Naive thymus-derived CD4-positive, alpha-beta T cell (primary cell): ENCODE results near the gene CDH13. TPM values are rescaled to one million over a fixed set of nuclear protein-coding genes. Genes with fewer than 3 reads are reported as not detected.

ENCODE experiments used
- ATAC-seq: fragments of 150-1000 bp; cut with Tn5 transposase; 2 replicates; pipeline ENCODE4 v1.10.0; 2021; ENCODE audit warnings: mild to moderate bottlenecking, moderate library complexity
- CTCF ChIA-PET: fragments of 350-600 bp; sonication (Branson Sonifier 250); formaldehyde crosslinking; loops from one replicate; lab custom pipeline; 2021; ENCODE audit warnings: antibody characterized with exemption; lab: Charles Lee
- POLR2A ChIA-PET: fragments of 350-600 bp; sonication (Branson Sonifier 250); formaldehyde crosslinking; loops from one replicate; lab custom pipeline; 2021; ENCODE audit warnings: antibody characterized with exemption, inconsistent platforms; lab: Charles Lee
- DNase-seq, 9 donors: peaks; one replicate each; pipeline versions ENCODE4 v3.0.0 to v3.0.0-alpha.2; 2020 to 2022; ENCODE audit warnings: mixed read lengths in 1 of 9
- H3K27ac ChIP-seq: one replicate; pipeline ENCODE4 v1.7.0; 2013; ENCODE audit warnings: mild to moderate bottlenecking, low read depth, low read length, moderate library complexity
- H3K27me3 ChIP-seq, 2 donors: one replicate each; pipeline ENCODE4 v1.7.0; 2013; ENCODE audit warnings: low read length in 2 of 2, mild to moderate bottlenecking in 2 of 2, moderate library complexity in 2 of 2; ENCODE audit not compliant: control insufficient read depth in 2 of 2, insufficient read depth in 2 of 2
- H3K36me3 ChIP-seq, 3 experiments: 1 replicate in 2 of 3; 2 replicates in 1 of 3; pipeline ENCODE4 v1.7.0; 2013; ENCODE audit warnings: low read length in 3 of 3, mild to moderate bottlenecking in 3 of 3, moderate library complexity in 1 of 3; ENCODE audit not compliant: insufficient read depth in 3 of 3, control insufficient read depth in 2 of 3
- H3K4me1 ChIP-seq, 2 donors: one replicate each; pipeline ENCODE4 v1.7.0; 2013; ENCODE audit warnings: low read length in 2 of 2, mild to moderate bottlenecking in 2 of 2, moderate library complexity in 1 of 2; ENCODE audit not compliant: control insufficient read depth in 2 of 2, insufficient read depth in 2 of 2
- H3K4me3 ChIP-seq: 2 replicates; pipeline ENCODE4 v1.7.0; 2013; ENCODE audit warnings: mild to moderate bottlenecking, low read length
- H3K9me3 ChIP-seq, 3 experiments: 1 replicate in 2 of 3; 2 replicates in 1 of 3; pipeline ENCODE4 v1.7.0; 2013; ENCODE audit warnings: low read length in 3 of 3; ENCODE audit not compliant: control insufficient read depth in 2 of 3
- H3K27ac Mint-ChIP-seq, 9 donors: one replicate each; pipeline ENCODE4 v1.8.0; 2020 to 2022; ENCODE audit warnings: mixed read lengths in 9 of 9, mild to moderate bottlenecking in 8 of 9, moderate library complexity in 5 of 9, inconsistent platforms in 2 of 9
- H3K27me3 Mint-ChIP-seq, 5 donors: one replicate each; pipeline ENCODE4 v1.8.0; 2021 to 2022; ENCODE audit warnings: mixed read lengths in 5 of 5, mild to moderate bottlenecking in 1 of 5
- H3K36me3 Mint-ChIP-seq, 5 donors: one replicate each; pipeline ENCODE4 v1.8.0; 2020 to 2022; ENCODE audit warnings: mixed read lengths in 5 of 5, mild to moderate bottlenecking in 3 of 5, inconsistent platforms in 1 of 5
- H3K4me1 Mint-ChIP-seq, 7 donors: one replicate each; pipeline ENCODE4 v1.8.0; 2020 to 2022; ENCODE audit warnings: mixed read lengths in 7 of 7, mild to moderate bottlenecking in 3 of 7, inconsistent platforms in 1 of 7
- H3K4me3 Mint-ChIP-seq, 10 donors: one replicate each; pipeline ENCODE4 v1.8.0; 2020 to 2022; ENCODE audit warnings: mild to moderate bottlenecking in 10 of 10, mixed read lengths in 10 of 10, moderate library complexity in 6 of 10, inconsistent platforms in 2 of 10
- H3K9me3 Mint-ChIP-seq, 11 donors: one replicate each; pipeline ENCODE4 v1.8.0; 2020 to 2022; ENCODE audit warnings: mixed read lengths in 11 of 11, mild to moderate bottlenecking in 4 of 11, inconsistent platforms in 1 of 11, moderate library complexity in 1 of 11
- intact Hi-C, 2 donors: fragments of 100-400 bp; cut with micrococcal nuclease; formaldehyde crosslinking; loops; one replicate each; pipeline ENCODE4 v1.15.1; 2023
- polyA plus RNA-seq, 2 donors: library from polyadenylated mRNA; unstranded; fragments of 300-500 nt; fragmentation: Illumina TruSeq; gene quantifications; one replicate each; pipeline ENCODE4 v1.2.3, GENCODE V29; 2021
- total RNA-seq, 6 experiments: library from RNA in 5 of 6; stranded (reverse) in 5 of 6; gene quantifications; 1 replicate in 5 of 6; 2 replicates in 1 of 6; pipeline ENCODE4 v1.2.3 and lab custom pipeline; 2021 to 2026

Gene CDH13
- total and polyA plus RNA-seq, 7 experiments from 2014 or later, result not detected

DNA sequence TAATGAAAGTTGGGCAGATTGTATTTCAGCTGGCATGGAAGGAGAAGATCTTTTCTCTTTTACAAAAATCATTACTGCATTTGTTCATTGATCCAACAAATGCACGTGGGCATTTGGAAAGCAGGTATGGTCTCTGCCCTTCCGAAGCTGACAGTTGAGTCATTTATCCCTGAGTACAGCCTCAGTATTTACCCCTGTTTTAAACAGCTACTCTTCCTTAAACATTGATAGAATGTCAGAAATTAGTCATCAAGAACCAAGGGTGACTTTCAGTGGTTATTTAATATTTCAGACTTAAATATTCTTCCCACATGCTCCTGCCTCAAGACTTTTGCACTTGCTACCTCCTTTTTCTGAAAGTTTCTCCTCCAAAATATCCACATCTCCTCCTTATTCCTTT is 954.3 kb downstream of the CDH13 start:
- H3K4me1 Mint-ChIP-seq, result no peaks in the 10 kb centered on the region
- no peak for DNase-seq
- H3K27me3 Mint-ChIP-seq, result peaks cover 0 to 16% (median 6%) of the 10 kb centered on the region in 5 donors
- H3K27me3 ChIP-seq, result no peaks in the 10 kb centered on the region
- H3K27ac ChIP-seq, result no peak overlapping the region
- H3K36me3 Mint-ChIP-seq, result no peaks in the 10 kb centered on the region
- H3K4me1 ChIP-seq, result no peaks in the 10 kb centered on the region
- H3K4me3 Mint-ChIP-seq, result no peak overlapping the region
- no peaks in the 10 kb centered on the region for H3K36me3 ChIP-seq
- H3K9me3 Mint-ChIP-seq, result peaks cover 0 to 8% (median 3%) of the 10 kb centered on the region in 11 donors
- no peaks in the 10 kb centered on the region for H3K9me3 ChIP-seq
- ATAC-seq, result no peak
- ChIA-PET POLR2A (no interaction called here), CTCF (no interaction called here)
- H3K27ac Mint-ChIP-seq, result no peak overlapping the region
- H3K4me3 ChIP-seq, result no peak overlapping the region
- intact Hi-C loops, result no loop called here

DNA sequence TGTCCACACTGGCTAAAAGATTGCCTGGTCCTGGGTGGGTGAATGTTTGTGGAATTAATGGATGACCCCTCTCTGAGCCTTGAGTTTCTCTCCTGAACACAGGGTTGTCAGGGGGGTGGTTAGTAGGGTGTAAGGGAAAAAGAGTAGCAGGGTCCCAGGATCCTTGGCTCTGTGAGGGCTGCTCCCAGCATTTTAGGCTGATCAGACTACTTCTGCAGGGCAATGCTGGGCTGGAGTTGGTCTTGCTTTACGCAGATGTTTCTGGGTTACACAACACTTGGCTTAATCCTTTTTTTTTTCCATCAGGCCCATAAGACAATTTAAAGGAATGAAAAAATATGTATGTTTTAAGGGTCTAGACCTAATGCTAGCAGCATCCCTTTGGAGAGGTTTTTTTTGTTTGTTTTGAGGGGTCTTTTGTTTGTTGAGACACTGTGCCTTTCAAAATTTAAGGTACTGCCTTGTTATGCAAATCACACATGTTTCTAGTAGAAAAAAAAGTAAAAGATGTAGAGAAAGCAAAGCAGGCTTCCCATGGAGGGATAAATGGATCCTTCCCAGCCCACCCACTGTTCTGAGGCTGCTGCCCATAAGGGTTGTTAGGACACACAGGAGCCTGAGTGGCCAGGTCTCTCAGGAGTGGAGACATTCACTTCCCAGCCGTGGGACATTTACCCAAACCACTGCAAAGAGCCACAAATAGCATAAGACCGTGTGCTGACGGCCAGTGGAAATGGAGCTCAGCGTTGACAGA is 955.4 kb downstream of the CDH13 start:
- Histone ChIP-seq H3K36me3 (no peaks in the 10 kb centered on the region), H3K27me3 (no peaks in the 10 kb centered on the region), H3K4me1 (no peaks in the 10 kb centered on the region), H3K4me3 (no peak overlapping the region), H3K9me3 (no peaks in the 10 kb centered on the region), H3K27ac (no peak overlapping the region)
- ChIA-PET CTCF (no interaction called here), POLR2A (no interaction called here)
- DNase-seq (no peak), ATAC-seq (no peak)
- intact Hi-C loops, result no loop called here
- Mint-ChIP-seq H3K27me3 (peaks cover 0 to 18% (median 6%) of the 10 kb centered on the region in 5 donors), H3K27ac (no peak overlapping the region), H3K9me3 (peaks cover 0 to 5% (median 0%) of the 10 kb centered on the region in 11 donors), H3K4me1 (no peaks in the 10 kb centered on the region), H3K4me3 (no peak overlapping the region), H3K36me3 (no peaks in the 10 kb centered on the region)

DNA sequence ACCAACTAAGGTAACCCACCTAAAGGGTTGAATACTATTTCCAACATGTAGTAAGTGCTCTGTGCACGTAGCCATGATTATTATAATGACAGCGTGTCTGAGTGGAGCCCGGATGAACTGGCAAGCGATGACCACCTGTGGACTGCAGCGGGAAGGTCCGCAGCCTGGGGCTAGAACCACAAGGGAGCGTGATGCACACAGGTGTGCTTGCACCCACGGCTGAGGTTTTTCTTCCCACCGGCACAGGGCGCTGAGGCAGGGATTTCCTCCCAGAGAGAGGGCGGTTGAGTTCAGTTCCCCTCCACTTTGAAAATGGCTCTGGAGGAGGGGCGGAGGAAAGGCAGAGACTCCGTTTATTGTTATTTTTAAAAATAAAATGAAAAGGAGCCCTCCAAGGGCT is 959.3 kb downstream of the CDH13 start:
- no peak overlapping the region for H3K27ac Mint-ChIP-seq
- Histone ChIP-seq H3K36me3 (no peaks in the 10 kb centered on the region), H3K4me3 (no peak overlapping the region), H3K9me3 (no peaks in the 10 kb centered on the region), H3K27me3 (no peaks in the 10 kb centered on the region), H3K4me1 (no peaks in the 10 kb centered on the region), H3K27ac (no peak overlapping the region)
- ChIA-PET POLR2A (no interaction called here), CTCF (no interaction called here)
- no peaks in the 10 kb centered on the region for H3K4me1 Mint-ChIP-seq
- H3K4me3 Mint-ChIP-seq, result no peak overlapping the region
- DNase-seq, result no peak
- H3K36me3 Mint-ChIP-seq, result no peaks in the 10 kb centered on the region
- ATAC-seq, result no peak
- intact Hi-C loops, result no loop called here
- H3K27me3 Mint-ChIP-seq, result peaks cover 0 to 12% (median 0%) of the 10 kb centered on the region in 5 donors
- H3K9me3 Mint-ChIP-seq, result peaks cover 0 to 5% (median 0%) of the 10 kb centered on the region in 11 donors

DNA sequence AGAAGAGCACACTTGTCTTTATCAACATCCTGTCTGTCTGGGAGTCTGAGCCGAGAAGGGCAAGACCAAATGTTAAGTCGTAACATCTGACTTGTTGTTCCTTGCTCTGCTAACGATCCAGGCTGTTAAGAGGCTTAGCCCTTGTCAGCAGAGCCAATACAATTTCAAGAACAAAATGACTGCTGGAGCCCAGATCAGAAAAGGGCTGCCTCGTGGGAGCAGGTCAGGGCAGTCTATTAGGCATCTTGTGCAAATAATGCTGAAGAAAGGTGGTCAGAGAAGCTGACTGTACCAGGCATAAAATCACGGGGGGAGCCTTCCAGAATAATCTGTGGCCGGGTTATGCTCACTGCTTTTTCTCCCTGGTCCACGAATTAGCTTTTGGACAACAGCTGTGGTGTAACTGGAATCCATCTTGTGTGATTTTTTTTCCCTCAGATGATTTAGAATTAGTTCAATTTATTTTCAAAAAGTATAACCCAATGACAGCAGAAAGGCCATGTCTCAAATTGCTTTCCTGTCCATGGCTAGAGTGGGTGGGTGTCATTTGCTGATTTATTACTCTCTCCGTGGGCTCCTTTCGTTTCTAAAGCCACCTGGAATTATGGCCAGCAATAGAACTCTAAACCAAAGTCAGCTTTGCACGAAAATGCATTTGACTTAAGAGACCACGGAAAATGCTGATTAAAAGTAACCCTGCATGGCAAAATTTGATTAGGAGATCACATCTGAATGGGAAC is 959.9 kb downstream of the CDH13 start:
- POLR2A ChIA-PET, result no interaction called here
- no peak for ATAC-seq
- no peaks in the 10 kb centered on the region for H3K36me3 Mint-ChIP-seq

DNA sequence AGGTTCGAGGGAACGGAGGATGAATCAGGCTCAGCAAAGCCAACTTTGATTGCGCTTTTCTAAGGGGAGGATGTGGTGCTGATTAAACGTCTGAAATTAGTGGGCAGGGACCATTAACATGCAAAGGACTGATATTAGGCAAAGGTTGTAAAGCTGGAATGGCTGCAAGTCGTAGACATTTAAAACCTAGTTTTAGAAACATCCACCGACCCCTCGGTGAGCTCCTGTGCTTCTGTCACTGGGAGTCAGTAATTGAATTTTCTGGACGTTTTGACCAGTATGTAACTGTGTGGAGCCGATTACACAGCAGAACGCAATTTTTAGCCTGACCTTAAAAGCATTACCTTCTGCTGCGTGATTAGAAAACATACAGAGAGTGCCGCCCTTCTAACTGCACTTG is 960.4 kb downstream of the CDH13 start:
- ATAC-seq, result no peak
- H3K4me3 Mint-ChIP-seq, result no peak overlapping the region
- H3K4me1 Mint-ChIP-seq, result no peaks in the 10 kb centered on the region
- no peaks in the 10 kb centered on the region for H3K4me1 ChIP-seq
- POLR2A ChIA-PET, result no interaction called here
- no peaks in the 10 kb centered on the region for H3K27me3 ChIP-seq
- peaks cover 0 to 12% (median 0%) of the 10 kb centered on the region in 5 donors for H3K27me3 Mint-ChIP-seq
- H3K9me3 Mint-ChIP-seq, result peaks cover 0 to 8% (median 2%) of the 10 kb centered on the region in 11 donors
- no peaks in the 10 kb centered on the region for H3K36me3 ChIP-seq
- intact Hi-C loops, result no loop called here
- no peak overlapping the region for H3K4me3 ChIP-seq
- no peak overlapping the region for H3K27ac Mint-ChIP-seq
- no peaks in the 10 kb centered on the region for H3K9me3 ChIP-seq
- DNase-seq, result no peak
- H3K36me3 Mint-ChIP-seq, result no peaks in the 10 kb centered on the region
- no peak overlapping the region for H3K27ac ChIP-seq
- CTCF ChIA-PET, result no interaction called here

More for the DNA sequence above, 959.9 kb downstream of the CDH13 start:
- Histone ChIP-seq H3K4me3 (no peak overlapping the region), H3K9me3 (no peaks in the 10 kb centered on the region), H3K27me3 (no peaks in the 10 kb centered on the region), H3K27ac (no peak overlapping the region), H3K4me1 (no peaks in the 10 kb centered on the region), H3K36me3 (no peaks in the 10 kb centered on the region)
- peaks cover 0 to 8% (median 2%) of the 10 kb centered on the region in 11 donors for H3K9me3 Mint-ChIP-seq
- H3K4me1 Mint-ChIP-seq, result no peaks in the 10 kb centered on the region
- H3K4me3 Mint-ChIP-seq, result no peak overlapping the region
- CTCF ChIA-PET, result no interaction called here
- intact Hi-C loops, result no loop called here
- H3K27ac Mint-ChIP-seq, result no peak overlapping the region
- H3K27me3 Mint-ChIP-seq, result peaks cover 0 to 12% (median 0%) of the 10 kb centered on the region in 5 donors
- DNase-seq, result no peak

DNA sequence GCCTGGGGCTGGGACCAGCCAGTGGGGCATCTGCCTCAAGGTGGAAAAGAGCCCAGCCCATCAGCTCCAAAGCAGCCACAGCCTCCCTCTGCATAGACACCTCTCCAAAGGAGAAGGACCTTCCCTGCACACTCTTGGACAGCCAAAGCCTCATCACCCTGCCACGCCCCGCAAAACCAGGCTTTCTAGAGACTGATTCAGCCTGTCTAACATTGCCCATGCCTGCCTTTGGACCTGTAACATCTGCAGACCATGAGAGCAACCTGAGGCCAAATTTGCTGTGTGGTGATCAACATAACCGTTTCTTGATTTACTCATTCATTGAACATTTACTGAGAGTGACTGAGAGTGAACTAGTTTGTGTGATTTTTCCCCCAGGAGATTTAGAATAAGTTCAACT is 961.3 kb downstream of the CDH13 start:
- intact Hi-C loops, result no loop called here
- H3K9me3 Mint-ChIP-seq, result peaks cover 0 to 8% (median 2%) of the 10 kb centered on the region in 11 donors

More for the DNA sequence above, 961.3 kb downstream of the CDH13 start:
- Mint-ChIP-seq H3K4me3 (no peak overlapping the region), H3K4me1 (no peaks in the 10 kb centered on the region), H3K27ac (no peak overlapping the region), H3K27me3 (peaks cover 0 to 12% (median 0%) of the 10 kb centered on the region in 5 donors), H3K36me3 (no peaks in the 10 kb centered on the region)
- DNase-seq (no peak), ATAC-seq (no peak)
- no peaks in the 10 kb centered on the region for H3K36me3 ChIP-seq
- H3K9me3 ChIP-seq, result no peaks in the 10 kb centered on the region
- H3K27me3 ChIP-seq, result no peaks in the 10 kb centered on the region
- no peak overlapping the region for H3K27ac ChIP-seq
- POLR2A ChIA-PET, result no interaction called here
- no peaks in the 10 kb centered on the region for H3K4me1 ChIP-seq
- no peak overlapping the region for H3K4me3 ChIP-seq
- CTCF ChIA-PET, result no interaction called here
